H1 (cell line): ENCODE data around the gene SRPX. TPM values are rescaled to one million over a fixed set of nuclear protein-coding genes. Genes with fewer than 3 reads are reported as not detected.

Source experiments
- ATF3 ChIP-seq: IDR thresholded peaks from 2 replicates; pipeline ENCODE4 v1.6.1; 2011; ENCODE audit warnings: low read depth, mild to moderate bottlenecking, low read length; ENCODE audit not compliant: insufficient read depth
- EGR1 ChIP-seq: IDR thresholded peaks from 2 replicates; pipeline ENCODE4 v1.6.1; 2011; ENCODE audit warnings: low read depth, low read length, borderline replicate concordance
- JUND ChIP-seq: IDR thresholded peaks from 2 replicates; pipeline ENCODE4 v1.6.1; 2011; ENCODE audit warnings: mild to moderate bottlenecking, improper control_type of control experiment, low read length
- MAX ChIP-seq: IDR thresholded peaks from 2 replicates; pipeline ENCODE4 v1.6.1; 2012; ENCODE audit warnings: inconsistent platforms
- SAP30 ChIP-seq: fragments of 300-600 bp; sonication (generic); IDR thresholded peaks from 2 replicates; pipeline ENCODE4 v1.7.1; 2012; ENCODE audit warnings: low read length, moderate library complexity, mild to moderate bottlenecking, inconsistent platforms; ENCODE audit not compliant: insufficient read depth, insufficient replicate concordance
- polyA plus RNA-seq, 7 experiments: library from polyadenylated mRNA; depleted of rRNA in 3 of 7; stranded (reverse) in 5 of 7; unstranded in 2 of 7; fragments of >200 nt in 5 of 7; fragments of 200-250 nt in 2 of 7; gene quantifications; 1 replicate in 5 of 7; 2 replicates in 1 of 7; 4 replicates in 1 of 7; pipeline versions ENCODE4 v1.2.1 to v1.2.3, GENCODE V29; 2011 to 2013; ENCODE audit warnings: missing spikeins in 2 of 7, mixed read lengths in 2 of 7
- total RNA-seq: library from RNA; stranded (reverse); fragmentation: NEBNext Ultra II Directional; extraction: Animal tissue kit (Norgen Biotek cat#: 25700); gene quantifications from 2 replicates; pipeline ENCODE4 v1.2.1, GENCODE V29; 2021

The SRPX gene
- total and polyA plus RNA-seq, 2 of the 8 experiments (the other 6 are each of a cell fraction or from before 2014, with no cell fraction given) = 7.6 to 10.4 TPM

GRCh38 chrX:38142610-38143009 is 78.1 kb downstream of the SRPX start (continued):
- no peak for TF ChIP-seq ATF3
- no peak for TF ChIP-seq SAP30
- TF ChIP-seq EGR1 = no peak
- TF ChIP-seq JUND = no peak
- no peak for TF ChIP-seq MAX
